SIG-M5 treated with dmso at 0.1 percent for 504 hours (cell line): ENCODE results near the gene MAPK8IP2.
A peak's percentile ranks its signal among the peaks of the same experiment; 100 is the strongest.
"Not testable (repeated sequence)": the region's sequence is repeated elsewhere in the genome, so short reads cannot be mapped to it uniquely, and the experiment has no call there.

Source experiments
- DNase-seq: peaks from one replicate; lab custom pipeline; 2025; ENCODE audit not compliant: unreplicated experiment; lab: John Stamatoyannopoulos, UW

MAPK8IP2 gene

GRCh38 chr22:50599816-50600455 is 657 bp upstream of the MAPK8IP2 start:
- peak; percentile 24 for DNase-seq

- DNase-seq = no peak
These were observed 525 bp downstream of the MAPK8IP2 start for GRCh38 chr22:50600967-50601668.

GRCh38 chr22:50601669-50602337 is 1.2 kb downstream of the MAPK8IP2 start:
- no peak for DNase-seq

- DNase-seq = no peak
These were observed 1.7 kb downstream of the MAPK8IP2 start for GRCh38 chr22:50602338-50602700.

GRCh38 chr22:50603511-50604255 is 3.1 kb downstream of the MAPK8IP2 start:
- DNase-seq = no peak

- DNase-seq = no peak
These were observed 3.8 kb downstream of the MAPK8IP2 start for GRCh38 chr22:50604256-50605001.

GRCh38 chr22:50605002-50605612 is 4.5 kb downstream of the MAPK8IP2 start:
- DNase-seq = no peak

- no peak for DNase-seq
These were observed 5.1 kb downstream of the MAPK8IP2 start for GRCh38 chr22:50605613-50606074.

- DNase-seq = peak; percentile 20
These were observed 5.8 kb downstream of the MAPK8IP2 start for GRCh38 chr22:50606165-50606945.

- no peak for DNase-seq
These were observed 6.5 kb downstream of the MAPK8IP2 start for GRCh38 chr22:50606946-50607658.

GRCh38 chr22:50607659-50608020 is 7.0 kb downstream of the MAPK8IP2 start:
- DNase-seq = no peak

- not testable (repeated sequence) for DNase-seq
These were observed 7.7 kb downstream of the MAPK8IP2 start for GRCh38 chr22:50608058-50608840.

GRCh38 chr22:50608996-50609395 is 8.4 kb downstream of the MAPK8IP2 start:
- no peak for DNase-seq

- DNase-seq = no peak
These were observed 9.0 kb downstream of the MAPK8IP2 start for GRCh38 chr22:50609599-50609998.

GRCh38 chr22:50610041-50610451 is 9.5 kb downstream of the MAPK8IP2 start:
- no peak for DNase-seq

- DNase-seq = no peak
These were observed 10.0 kb downstream of the MAPK8IP2 start for GRCh38 chr22:50610581-50610980.

GRCh38 chr22:50611341-50612060 is 10.9 kb downstream of the MAPK8IP2 start:
- DNase-seq = no peak

- DNase-seq = no peak
These were observed 11.6 kb downstream of the MAPK8IP2 start for GRCh38 chr22:50612168-50612527.
